ENCODE data around the gene DHDDS.

The DHDDS gene

DNA sequence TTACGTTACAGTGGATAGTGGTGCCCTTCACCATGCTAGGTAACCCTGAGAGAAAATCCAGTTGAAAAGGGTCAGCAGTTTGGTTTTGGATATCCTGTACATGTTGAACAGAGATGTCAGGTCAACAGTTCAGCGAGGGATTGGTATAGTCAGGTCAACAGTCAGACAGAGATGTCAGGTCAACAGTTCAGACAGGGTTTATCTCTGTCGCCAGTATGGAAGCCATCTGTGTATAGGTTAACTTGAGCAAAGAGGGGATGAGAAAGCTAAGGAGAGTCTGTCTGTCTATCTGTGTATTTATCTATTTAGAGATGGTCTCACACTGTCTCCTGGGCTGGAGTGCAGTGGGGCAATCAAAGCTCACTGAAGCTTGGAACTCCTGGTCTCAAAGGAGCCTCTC, 17.7 kb downstream of the DHDDS start:
- Histone ChIP-seq H3K27ac (ENCODE audit: extremely low read depth, low read depth, low read length) (no peak overlapping the region), H3K4me3 (ENCODE audit: low read depth, low read length) (no peak overlapping the region), H3K4me1 (ENCODE audit: control insufficient read depth, insufficient read depth, low read length) (no peaks in the 10 kb centered on the region), H3K9me3 (ENCODE audit: control insufficient read depth, insufficient read depth, low read depth, low read length) (no peaks in the 10 kb centered on the region), H3K36me3 (ENCODE audit: control insufficient read depth in 2 of 2, insufficient read depth in 1 of 2, low read length in 2 of 2) (peaks cover 10 to 84% of the 10 kb centered on the region in 2 experiments)
- POLR2A ChIA-PET, result no interaction called here
- CTCF ChIA-PET, result no interaction called here
- TF ChIP-seq, protein P1, sequence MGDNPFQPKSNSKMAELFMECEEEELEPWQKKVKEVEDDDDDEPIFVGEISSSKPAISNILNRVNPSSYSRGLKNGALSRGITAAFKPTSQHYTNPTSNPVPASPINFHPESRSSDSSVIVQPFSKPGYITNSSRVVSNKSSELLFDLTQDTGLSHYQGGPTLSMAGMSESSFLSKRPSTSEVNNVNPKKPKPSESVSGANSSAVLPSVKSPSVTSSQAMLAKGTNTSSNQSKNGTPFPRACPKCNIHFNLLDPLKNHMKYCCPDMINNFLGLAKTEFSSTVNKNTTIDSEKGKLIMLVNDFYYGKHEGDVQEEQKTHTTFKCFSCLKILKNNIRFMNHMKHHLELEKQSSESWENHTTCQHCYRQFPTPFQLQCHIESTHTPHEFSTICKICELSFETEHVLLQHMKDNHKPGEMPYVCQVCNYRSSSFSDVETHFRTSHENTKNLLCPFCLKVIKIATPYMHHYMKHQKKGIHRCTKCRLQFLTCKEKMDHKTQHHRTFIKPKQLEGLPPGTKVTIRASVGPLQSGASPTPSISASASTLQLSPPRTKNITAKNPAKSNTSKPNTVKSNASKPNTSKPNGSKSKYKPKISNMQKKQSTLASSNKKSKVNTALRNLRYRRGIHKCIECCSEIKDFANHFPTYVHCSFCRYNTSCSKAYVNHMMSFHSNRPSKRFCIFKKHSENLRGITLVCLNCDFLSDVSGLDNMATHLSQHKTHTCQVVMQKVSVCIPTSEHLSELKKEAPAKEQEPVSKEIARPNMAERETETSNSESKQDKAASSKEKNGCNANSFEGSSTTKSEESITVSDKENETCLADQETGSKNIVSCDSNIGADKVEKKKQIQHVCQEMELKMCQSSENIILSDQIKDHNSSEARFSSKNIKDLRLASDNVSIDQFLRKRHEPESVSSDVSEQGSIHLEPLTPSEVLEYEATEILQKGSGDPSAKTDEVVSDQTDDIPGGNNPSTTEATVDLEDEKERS (tag by site-specific recombination; IDR thresholded peaks at IDR 0.05), result no peak
- TF ChIP-seq ZNF175 (tag by site-specific recombination; IDR thresholded peaks at IDR 0.05) (no peak), KLF16 (tag by site-specific recombination; IDR thresholded peaks at IDR 0.05) (no peak), ZNF664 (tag by site-specific recombination; IDR thresholded peaks at IDR 0.05) (no peak), ZNF132 (tag by site-specific recombination; IDR thresholded peaks at IDR 0.05; ENCODE audit: borderline replicate concordance) (no peak), ZNF792 (tag by site-specific recombination; IDR thresholded peaks at IDR 0.05) (no peak), ZNF19 (tag by site-specific recombination; IDR thresholded peaks at IDR 0.05; ENCODE audit: low read depth) (no peak), ZNF114 (tag by site-specific recombination; IDR thresholded peaks at IDR 0.05) (no peak), KLF8 (tag by site-specific recombination; IDR thresholded peaks at IDR 0.05) (no peak), SP3 (tag by site-specific recombination; IDR thresholded peaks at IDR 0.05) (no peak), RBAK (tag by site-specific recombination; IDR thresholded peaks at IDR 0.05) (no peak), ZNF600 (tag by site-specific recombination; IDR thresholded peaks at IDR 0.05) (no peak), ZNF654 (tag by site-specific recombination; IDR thresholded peaks at IDR 0.05; ENCODE audit: low read depth) (no peak)
- TF ChIP-seq, protein P2, sequence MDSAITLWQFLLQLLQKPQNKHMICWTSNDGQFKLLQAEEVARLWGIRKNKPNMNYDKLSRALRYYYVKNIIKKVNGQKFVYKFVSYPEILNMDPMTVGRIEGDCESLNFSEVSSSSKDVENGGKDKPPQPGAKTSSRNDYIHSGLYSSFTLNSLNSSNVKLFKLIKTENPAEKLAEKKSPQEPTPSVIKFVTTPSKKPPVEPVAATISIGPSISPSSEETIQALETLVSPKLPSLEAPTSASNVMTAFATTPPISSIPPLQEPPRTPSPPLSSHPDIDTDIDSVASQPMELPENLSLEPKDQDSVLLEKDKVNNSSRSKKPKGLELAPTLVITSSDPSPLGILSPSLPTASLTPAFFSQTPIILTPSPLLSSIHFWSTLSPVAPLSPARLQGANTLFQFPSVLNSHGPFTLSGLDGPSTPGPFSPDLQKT (IDR thresholded peaks at IDR 0.05; ENCODE audit: borderline replicate concordance, low read depth, low read length), result no peak
- TF ChIP-seq, protein P3, sequence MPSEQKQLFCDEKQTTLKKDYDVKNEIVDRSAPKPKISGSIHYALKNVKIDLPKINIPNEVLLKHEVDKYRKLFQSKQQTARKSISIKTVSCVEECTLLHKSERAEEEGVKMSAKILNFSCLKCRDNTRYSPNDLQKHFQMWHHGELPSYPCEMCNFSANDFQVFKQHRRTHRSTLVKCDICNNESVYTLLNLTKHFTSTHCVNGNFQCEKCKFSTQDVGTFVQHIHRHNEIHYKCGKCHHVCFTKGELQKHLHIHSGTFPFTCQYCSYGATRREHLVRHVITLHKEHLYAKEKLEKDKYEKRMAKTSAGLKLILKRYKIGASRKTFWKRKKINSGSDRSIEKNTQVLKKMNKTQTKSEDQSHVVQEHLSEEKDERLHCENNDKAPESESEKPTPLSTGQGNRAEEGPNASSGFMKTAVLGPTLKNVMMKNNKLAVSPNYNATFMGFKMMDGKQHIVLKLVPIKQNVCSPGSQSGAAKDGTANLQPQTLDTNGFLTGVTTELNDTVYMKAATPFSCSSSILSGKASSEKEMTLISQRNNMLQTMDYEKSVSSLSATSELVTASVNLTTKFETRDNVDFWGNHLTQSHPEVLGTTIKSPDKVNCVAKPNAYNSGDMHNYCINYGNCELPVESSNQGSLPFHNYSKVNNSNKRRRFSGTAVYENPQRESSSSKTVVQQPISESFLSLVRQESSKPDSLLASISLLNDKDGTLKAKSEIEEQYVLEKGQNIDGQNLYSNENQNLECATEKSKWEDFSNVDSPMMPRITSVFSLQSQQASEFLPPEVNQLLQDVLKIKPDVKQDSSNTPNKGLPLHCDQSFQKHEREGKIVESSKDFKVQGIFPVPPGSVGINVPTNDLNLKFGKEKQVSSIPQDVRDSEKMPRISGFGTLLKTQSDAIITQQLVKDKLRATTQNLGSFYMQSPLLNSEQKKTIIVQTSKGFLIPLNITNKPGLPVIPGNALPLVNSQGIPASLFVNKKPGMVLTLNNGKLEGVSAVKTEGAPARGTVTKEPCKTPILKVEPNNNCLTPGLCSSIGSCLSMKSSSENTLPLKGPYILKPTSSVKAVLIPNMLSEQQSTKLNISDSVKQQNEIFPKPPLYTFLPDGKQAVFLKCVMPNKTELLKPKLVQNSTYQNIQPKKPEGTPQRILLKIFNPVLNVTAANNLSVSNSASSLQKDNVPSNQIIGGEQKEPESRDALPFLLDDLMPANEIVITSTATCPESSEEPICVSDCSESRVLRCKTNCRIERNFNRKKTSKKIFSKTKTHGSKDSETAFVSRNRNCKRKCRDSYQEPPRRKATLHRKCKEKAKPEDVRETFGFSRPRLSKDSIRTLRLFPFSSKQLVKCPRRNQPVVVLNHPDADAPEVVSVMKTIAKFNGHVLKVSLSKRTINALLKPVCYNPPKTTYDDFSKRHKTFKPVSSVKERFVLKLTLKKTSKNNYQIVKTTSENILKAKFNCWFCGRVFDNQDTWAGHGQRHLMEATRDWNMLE (tag by site-specific recombination; conservative IDR thresholded peaks at IDR 0.05; ENCODE audit: low read depth), result no peak
- TF ChIP-seq, protein P4, sequence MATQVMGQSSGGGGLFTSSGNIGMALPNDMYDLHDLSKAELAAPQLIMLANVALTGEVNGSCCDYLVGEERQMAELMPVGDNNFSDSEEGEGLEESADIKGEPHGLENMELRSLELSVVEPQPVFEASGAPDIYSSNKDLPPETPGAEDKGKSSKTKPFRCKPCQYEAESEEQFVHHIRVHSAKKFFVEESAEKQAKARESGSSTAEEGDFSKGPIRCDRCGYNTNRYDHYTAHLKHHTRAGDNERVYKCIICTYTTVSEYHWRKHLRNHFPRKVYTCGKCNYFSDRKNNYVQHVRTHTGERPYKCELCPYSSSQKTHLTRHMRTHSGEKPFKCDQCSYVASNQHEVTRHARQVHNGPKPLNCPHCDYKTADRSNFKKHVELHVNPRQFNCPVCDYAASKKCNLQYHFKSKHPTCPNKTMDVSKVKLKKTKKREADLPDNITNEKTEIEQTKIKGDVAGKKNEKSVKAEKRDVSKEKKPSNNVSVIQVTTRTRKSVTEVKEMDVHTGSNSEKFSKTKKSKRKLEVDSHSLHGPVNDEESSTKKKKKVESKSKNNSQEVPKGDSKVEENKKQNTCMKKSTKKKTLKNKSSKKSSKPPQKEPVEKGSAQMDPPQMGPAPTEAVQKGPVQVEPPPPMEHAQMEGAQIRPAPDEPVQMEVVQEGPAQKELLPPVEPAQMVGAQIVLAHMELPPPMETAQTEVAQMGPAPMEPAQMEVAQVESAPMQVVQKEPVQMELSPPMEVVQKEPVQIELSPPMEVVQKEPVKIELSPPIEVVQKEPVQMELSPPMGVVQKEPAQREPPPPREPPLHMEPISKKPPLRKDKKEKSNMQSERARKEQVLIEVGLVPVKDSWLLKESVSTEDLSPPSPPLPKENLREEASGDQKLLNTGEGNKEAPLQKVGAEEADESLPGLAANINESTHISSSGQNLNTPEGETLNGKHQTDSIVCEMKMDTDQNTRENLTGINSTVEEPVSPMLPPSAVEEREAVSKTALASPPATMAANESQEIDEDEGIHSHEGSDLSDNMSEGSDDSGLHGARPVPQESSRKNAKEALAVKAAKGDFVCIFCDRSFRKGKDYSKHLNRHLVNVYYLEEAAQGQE (tag by site-specific recombination; IDR thresholded peaks at IDR 0.05), result no peak

Data from HEK293 (cell line).